H9 (cell line): ENCODE data around the gene NIPSNAP3A. TPM values are rescaled to one million over a fixed set of nuclear protein-coding genes. Genes with fewer than 3 reads are reported as not detected.

Experiments used
- DNase-seq: peaks from one replicate; pipeline ENCODE4 v3.0.0-alpha.2; 2017
- H2AFZ ChIP-seq: one replicate; pipeline ENCODE4 v1.6.1; 2013; ENCODE audit warnings: mild to moderate bottlenecking, low read length, control low read depth, moderate library complexity
- H2AK5ac ChIP-seq: 2 replicates; pipeline ENCODE4 v1.6.1; 2013; ENCODE audit warnings: low read length, control low read depth, mixed read lengths; ENCODE audit not compliant: insufficient read length
- H2BK120ac ChIP-seq: one replicate; pipeline ENCODE4 v1.6.1; 2013; ENCODE audit warnings: low read depth, mild to moderate bottlenecking, low read length, control low read depth, inconsistent platforms; ENCODE audit not compliant: poor library complexity, severe bottlenecking
- H2BK12ac ChIP-seq: 2 replicates; pipeline ENCODE4 v1.6.1; 2013; ENCODE audit warnings: low read length, control low read depth, mixed read lengths, low read depth; ENCODE audit not compliant: insufficient read length
- H2BK15ac ChIP-seq: 2 replicates; pipeline ENCODE4 v1.6.1; 2013; ENCODE audit warnings: low read depth, low read length, control low read depth
- H2BK20ac ChIP-seq: one replicate; pipeline ENCODE4 v1.6.1; 2013; ENCODE audit warnings: low read depth, mild to moderate bottlenecking, low read length, control low read depth, inconsistent platforms; ENCODE audit not compliant: poor library complexity, severe bottlenecking
- H2BK5ac ChIP-seq: 2 replicates; pipeline ENCODE4 v1.6.1; 2013; ENCODE audit warnings: low read length, control low read depth, mixed read lengths; ENCODE audit not compliant: insufficient read length
- H3K14ac ChIP-seq: 2 replicates; pipeline ENCODE4 v1.6.1; 2013; ENCODE audit warnings: low read length, control low read depth; ENCODE audit not compliant: insufficient read depth
- H3K18ac ChIP-seq: 2 replicates; pipeline ENCODE4 v1.6.1; 2013; ENCODE audit warnings: low read depth, mild to moderate bottlenecking, mixed read lengths, low read length, control low read depth; ENCODE audit not compliant: insufficient read length
- H3K23ac ChIP-seq: 2 replicates; pipeline ENCODE4 v1.6.1; 2013; ENCODE audit warnings: low read length, control low read depth, mixed read lengths, low read depth; ENCODE audit not compliant: insufficient read length
- H3K23me2 ChIP-seq: 2 replicates; pipeline ENCODE4 v1.6.1; 2013; ENCODE audit warnings: low read depth, mild to moderate bottlenecking, mixed read lengths, low read length, control low read depth; ENCODE audit not compliant: insufficient read length, poor library complexity, severe bottlenecking
- H3K27ac ChIP-seq: 2 replicates; pipeline ENCODE4 v1.5.1; 2013; ENCODE audit warnings: low read length, control low read depth, mixed read lengths, low read depth; ENCODE audit not compliant: insufficient read length
- H3K27me3 ChIP-seq: 2 replicates; pipeline ENCODE4 v1.6.1; 2013; ENCODE audit warnings: low read length, control low read depth, inconsistent platforms; ENCODE audit not compliant: insufficient read depth
- H3K4ac ChIP-seq: 2 replicates; pipeline ENCODE4 v1.6.1; 2013; ENCODE audit warnings: low read depth, mild to moderate bottlenecking, control low read depth, inconsistent platforms, low read length, moderate library complexity
- H3K4me1 ChIP-seq: 2 replicates; pipeline ENCODE4 v1.6.1; 2013; ENCODE audit warnings: low read length, control low read depth, inconsistent platforms; ENCODE audit not compliant: insufficient read depth
- H3K4me2 ChIP-seq: 2 replicates; pipeline ENCODE4 v1.6.1; 2013; ENCODE audit warnings: low read length, control low read depth, mixed read lengths; ENCODE audit not compliant: insufficient read length, insufficient read depth
- H3K56ac ChIP-seq: 2 replicates; pipeline ENCODE4 v1.6.1; 2013; ENCODE audit warnings: low read depth, mild to moderate bottlenecking, mixed read lengths, low read length, control low read depth; ENCODE audit not compliant: insufficient read length
- H3K79me1 ChIP-seq: 2 replicates; pipeline ENCODE4 v1.6.1; 2013; ENCODE audit warnings: low read depth, mild to moderate bottlenecking, moderate library complexity, low read length, control low read depth, inconsistent platforms; ENCODE audit not compliant: insufficient read depth, poor library complexity, severe bottlenecking
- H3K79me2 ChIP-seq: 2 replicates; pipeline ENCODE4 v1.6.1; 2013; ENCODE audit warnings: low read length, control low read depth, inconsistent platforms; ENCODE audit not compliant: insufficient read depth
- H3K9ac ChIP-seq: 2 replicates; pipeline ENCODE4 v1.6.1; 2013; ENCODE audit warnings: low read length, control low read depth, mixed read lengths; ENCODE audit not compliant: insufficient read length; ENCODE audit errors: extremely low read depth
- H3K9me3 ChIP-seq: one replicate; pipeline ENCODE4 v1.6.1; 2013; ENCODE audit warnings: low read depth, low read length, inconsistent platforms; ENCODE audit not compliant: control insufficient read depth
- H3T11ph ChIP-seq: one replicate; pipeline ENCODE4 v1.6.1; 2013; ENCODE audit warnings: mild to moderate bottlenecking, low read length, control low read depth, inconsistent platforms
- H4K20me1 ChIP-seq: one replicate; pipeline ENCODE4 v1.6.1; 2013; ENCODE audit not compliant: control insufficient read depth, insufficient read length, insufficient read depth
- H4K5ac ChIP-seq: 2 replicates; pipeline ENCODE4 v1.6.1; 2013; ENCODE audit warnings: low read depth, mild to moderate bottlenecking, mixed read lengths, low read length, control low read depth; ENCODE audit not compliant: insufficient read length
- H4K8ac ChIP-seq: replicated peaks from 2 replicates; pipeline ENCODE4 v1.6.1; 2013; ENCODE audit warnings: low read length, control low read depth, mixed read lengths, low read depth; ENCODE audit not compliant: insufficient read length
- H4K91ac ChIP-seq: 2 replicates; pipeline ENCODE4 v1.6.1; 2013; ENCODE audit warnings: low read depth, mild to moderate bottlenecking, moderate library complexity, mixed read lengths, low read length, control low read depth; ENCODE audit not compliant: insufficient read length
- H3K27ac Mint-ChIP-seq, 3 experiments: 2 replicates in 2 of 3; 3 replicates in 1 of 3; pipeline ENCODE4 v1.8.0; 2020 to 2021; ENCODE audit warnings: mixed read lengths in 3 of 3, mild to moderate bottlenecking in 1 of 3, moderate library complexity in 1 of 3
- H3K27me3 Mint-ChIP-seq: 2 replicates; pipeline ENCODE4 v1.8.0; 2021; ENCODE audit warnings: low read depth, mild to moderate bottlenecking, moderate library complexity, mixed read lengths
- H3K36me3 Mint-ChIP-seq, 3 experiments: 2 replicates in 2 of 3; 3 replicates in 1 of 3; pipeline ENCODE4 v1.8.0; 2020 to 2021; ENCODE audit warnings: low read depth in 3 of 3, mixed read lengths in 3 of 3; ENCODE audit not compliant: insufficient read depth in 1 of 3
- H3K4me1 Mint-ChIP-seq, 2 experiments: 2 replicates each; pipeline ENCODE4 v1.8.0; 2020; ENCODE audit warnings: mixed read lengths in 2 of 2
- H3K4me3 Mint-ChIP-seq, 2 experiments: 2 replicates in 1 of 2; 3 replicates in 1 of 2; pipeline ENCODE4 v1.8.0; 2020 to 2021; ENCODE audit warnings: mild to moderate bottlenecking in 2 of 2, mixed read lengths in 2 of 2, moderate library complexity in 1 of 2
- H3K9me3 Mint-ChIP-seq, 2 experiments: 2 replicates in 1 of 2; 3 replicates in 1 of 2; pipeline ENCODE4 v1.8.0; 2020; ENCODE audit warnings: mild to moderate bottlenecking in 2 of 2, mixed read lengths in 2 of 2, moderate library complexity in 1 of 2
- CTCF ChIP-seq: fragments of 200-600 bp; sonication (generic); conservative IDR thresholded peaks from 3 replicates; pipeline ENCODE4 v1.8.0; 2021; ENCODE audit warnings: antibody characterized with exemption, mild to moderate bottlenecking
- WGBS: extraction: QIAGEN DNeasy Blood & Tissue Kit; methylation state at CpG from one replicate; pipeline ENCODE4 v1.1.7; 2013; ENCODE audit warnings: missing lambda C conversion rate, low lambda C conversion rate, mixed read lengths; ENCODE audit not compliant: insufficient read length; ENCODE audit errors: extremely low coverage; 5-methylcytosine and 5-hydroxymethylcytosine counted together
- total RNA-seq: library from RNA; stranded (reverse); gene quantifications from 2 replicates; pipeline ENCODE4 v1.2.1, GENCODE V29; 2021

The NIPSNAP3A gene
- total RNA-seq, 1 experiment from 2014 or later, result 13.9 TPM

GRCh38 chr9:104769655-104770054 lies 22.2 kb downstream of the NIPSNAP3A start:
- Mint-ChIP-seq H3K36me3 (no peaks in the 10 kb centered on the region), H3K4me1 (no peaks in the 10 kb centered on the region), H3K27ac (no peak overlapping the region), H3K9me3 (no peaks in the 10 kb centered on the region), H3K27me3 (peaks cover 1% of the 10 kb centered on the region; the same call in 1 of the 2 replicates), H3K4me3 (no peak overlapping the region)
- Histone ChIP-seq H3K27ac (no peak overlapping the region), H3K79me2 (no peaks in the 10 kb centered on the region), H4K8ac (no peak overlapping the region), H2BK120ac (no peak overlapping the region), H3T11ph (no peak overlapping the region), H4K20me1 (no peaks in the 10 kb centered on the region), H2BK12ac (no peak overlapping the region), H3K9me3 (no peaks in the 10 kb centered on the region), H4K5ac (no peak overlapping the region), H3K18ac (no peak overlapping the region), H3K27me3 (no peaks in the 10 kb centered on the region), H2BK15ac (no peak overlapping the region), H3K79me1 (no peaks in the 10 kb centered on the region), H3K23me2 (no peaks in the 10 kb centered on the region), H4K91ac (no peak overlapping the region), H3K23ac (no peak overlapping the region), H2AFZ (no peak overlapping the region), H3K4me1 (no peaks in the 10 kb centered on the region), H3K4me2 (no peak overlapping the region), H3K14ac (no peak overlapping the region), H3K56ac (no peak overlapping the region), H2AK5ac (no peak overlapping the region), H3K4ac (no peak overlapping the region), H2BK20ac (no peak overlapping the region), H2BK5ac (no peak overlapping the region), H3K9ac (no peak overlapping the region)
- no CpG with 5 or more reads among the region's 2 CpGs for WGBS
- DNase-seq, result no peak
- TF ChIP-seq CTCF, result no peak
